Pulmonary artery endothelial cell (primary cell): ENCODE measurements around the gene CDKAL1. TPM values are rescaled to one million over a fixed set of nuclear protein-coding genes. Genes with fewer than 3 reads are reported as not detected.
"Not testable (repeated sequence)": the region's sequence is repeated elsewhere in the genome, so short reads cannot be mapped to it uniquely, and the experiment has no call there.

Source experiments
- DNase-seq: peaks from one replicate; pipeline ENCODE4 v3.0.0-alpha.2; 2011; ENCODE audit warnings: low read depth, low spot score
- total RNA-seq: library from RNA; depleted of rRNA; stranded (reverse); fragments of >200 nt; gene quantifications from 2 replicates; pipeline ENCODE4 v1.2.3, GENCODE V29; 2014

CDKAL1 gene
- total RNA-seq, 1 donor from 2014 or later, result 21.8 TPM

DNA sequence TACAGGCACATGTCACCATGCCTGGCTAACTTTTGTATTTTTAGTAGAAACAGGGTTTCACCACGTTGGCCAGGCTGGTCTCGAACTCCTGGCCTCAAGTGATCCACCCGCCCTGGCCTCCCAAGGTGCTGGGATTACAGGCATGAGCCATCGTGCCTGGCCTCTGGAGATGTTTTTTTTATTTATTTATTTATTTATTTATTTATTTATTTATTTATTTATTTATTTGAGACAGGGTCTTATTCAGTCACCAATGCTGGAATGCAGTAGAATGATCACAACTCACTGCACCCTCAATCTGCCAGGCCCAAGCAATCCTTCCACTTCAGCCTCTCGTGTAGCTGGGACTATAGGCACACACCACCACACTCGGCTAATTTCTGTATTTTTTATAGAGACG lies 661.0 kb downstream of the CDKAL1 start:
- not testable (repeated sequence) for DNase-seq

- DNase-seq, result no peak
Measured at GRCh38 chr6:21198032-21198640, 663.9 kb downstream of the CDKAL1 start.

DNA sequence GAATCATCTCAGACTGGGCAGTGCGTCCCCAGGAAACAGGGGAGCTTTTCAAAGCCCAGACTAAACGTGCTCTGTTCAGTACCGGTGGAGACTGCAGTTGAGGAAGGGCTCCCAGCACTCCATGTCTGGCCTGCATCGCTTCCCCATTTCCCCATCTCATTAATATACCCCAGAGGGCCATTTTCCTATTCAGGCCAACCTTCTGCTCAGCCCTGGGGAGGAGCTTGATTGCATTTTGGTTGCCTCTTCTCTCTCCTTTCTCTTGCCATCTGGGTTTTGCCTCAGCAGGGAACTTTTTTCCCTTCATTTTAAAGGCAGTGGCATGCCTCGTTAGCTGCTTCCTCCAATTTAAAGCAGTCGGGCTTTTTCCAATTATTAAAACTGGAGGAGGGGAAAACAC lies 665.0 kb downstream of the CDKAL1 start:
- DNase-seq, result no peak

GRCh38 chr6:21200134-21200870 lies 666.0 kb downstream of the CDKAL1 start:
- DNase-seq, result no peak

DNA sequence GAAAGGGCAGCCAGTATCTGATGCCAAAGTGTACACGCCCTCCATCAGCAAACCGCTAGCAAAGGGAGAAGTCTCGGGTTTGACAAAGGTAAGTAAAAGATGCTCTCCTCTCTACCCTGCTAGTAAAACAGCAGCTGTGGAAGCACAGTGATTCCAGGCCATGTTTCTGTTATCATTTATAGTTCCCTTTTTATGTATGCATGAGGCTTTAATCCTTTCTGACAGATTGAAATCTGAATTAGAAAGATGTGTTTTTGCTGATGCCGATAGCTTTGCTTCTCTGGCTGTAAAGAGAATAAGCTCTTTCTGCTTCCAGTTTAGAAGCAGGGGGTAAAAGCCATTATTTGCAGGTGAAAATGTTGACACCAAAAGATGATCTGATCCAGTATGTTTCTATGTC lies 666.9 kb downstream of the CDKAL1 start:
- no peak for DNase-seq

DNA sequence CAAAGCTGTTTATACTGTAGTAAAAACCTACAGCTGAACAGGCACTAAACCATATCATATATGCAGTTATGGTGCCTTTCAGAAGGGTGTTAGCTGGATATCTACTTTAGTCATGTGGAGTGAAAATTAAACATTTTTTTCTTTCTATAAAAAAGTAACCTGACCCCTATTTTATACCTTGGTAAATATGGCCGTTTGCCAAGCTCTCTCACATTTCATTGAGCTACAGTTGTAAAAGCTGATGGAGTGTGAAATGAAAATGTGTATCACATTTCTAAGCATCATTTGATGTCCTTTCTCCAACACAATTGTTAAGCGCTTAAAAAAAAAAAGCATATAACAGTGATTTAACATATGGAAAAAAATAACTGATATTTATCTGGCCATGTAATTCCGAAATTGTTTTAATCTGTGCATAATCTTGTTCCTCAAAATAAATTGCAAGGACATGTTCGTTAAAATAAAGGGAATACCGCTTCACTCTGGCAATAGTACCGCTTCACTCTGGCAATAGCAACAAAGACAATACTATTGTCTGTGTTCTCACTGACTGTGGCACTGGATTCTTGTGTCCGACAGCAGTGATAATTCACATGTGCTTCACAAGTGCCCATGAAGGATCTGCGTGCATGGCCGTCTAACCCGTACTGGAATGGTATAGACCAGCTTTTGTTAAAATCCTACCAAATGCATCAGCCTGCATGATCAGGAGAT lies 667.5 kb downstream of the CDKAL1 start:
- DNase-seq, result no peak

GRCh38 chr6:21202521-21202920 lies 668.3 kb downstream of the CDKAL1 start:
- DNase-seq, result no peak

DNA sequence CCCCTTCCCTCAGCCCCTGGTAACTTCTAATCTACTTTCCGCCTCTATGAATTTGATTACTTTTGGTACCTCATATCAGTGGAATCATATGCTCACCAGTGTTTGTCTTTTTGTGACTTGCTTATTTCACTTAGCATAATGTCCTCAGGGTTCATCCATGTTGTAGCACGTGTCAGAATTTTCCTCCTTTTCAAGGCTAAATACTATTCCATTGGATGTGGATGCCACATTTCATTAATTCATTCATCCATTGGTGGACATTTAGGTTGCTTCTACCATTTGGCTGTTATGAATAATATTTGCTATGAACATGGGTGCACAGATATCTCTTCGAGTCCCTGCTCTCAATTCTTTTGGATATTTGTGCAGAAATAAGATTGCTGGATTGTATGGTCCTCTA lies 670.7 kb downstream of the CDKAL1 start:
- no peak for DNase-seq

DNA sequence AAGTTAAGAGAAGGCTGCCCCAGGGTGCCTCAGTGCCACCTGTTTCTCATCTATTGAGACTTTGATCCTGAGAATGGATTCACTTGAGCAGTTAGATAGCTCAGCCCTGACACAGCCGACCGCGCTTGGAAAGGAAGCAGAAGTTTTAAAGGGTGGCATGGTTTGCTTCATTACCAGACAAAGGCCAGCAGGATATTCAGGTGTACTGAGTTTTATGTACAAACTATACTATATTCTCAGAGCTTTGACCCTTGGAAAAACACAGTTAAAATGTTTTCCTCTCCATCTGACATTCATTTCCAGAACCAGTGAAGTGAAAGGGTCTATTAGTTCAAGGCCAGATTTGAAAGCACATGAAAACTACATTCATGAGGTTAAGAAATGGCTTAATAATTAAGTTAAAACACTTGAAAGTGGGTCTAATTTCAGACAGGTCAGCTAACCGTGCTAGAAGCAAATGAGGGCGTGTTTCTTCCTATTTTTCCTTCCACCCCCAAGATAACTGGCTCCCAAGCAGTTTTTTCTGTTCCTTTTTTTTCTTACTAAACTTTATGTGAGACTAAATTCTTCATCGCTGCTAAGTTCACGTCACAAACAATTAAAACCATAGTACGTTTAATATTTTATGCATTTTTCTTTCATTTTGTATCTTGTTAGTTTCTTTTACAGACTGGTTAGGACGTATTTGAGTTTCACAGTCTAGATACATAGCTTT lies 674.0 kb downstream of the CDKAL1 start:
- no peak for DNase-seq

GRCh38 chr6:21208796-21209186 lies 674.5 kb downstream of the CDKAL1 start:
- no peak for DNase-seq

- DNase-seq, result no peak
Measured at GRCh38 chr6:21213492-21213891, 679.2 kb downstream of the CDKAL1 start.

- DNase-seq, result no peak
Measured at GRCh38 chr6:21214738-21215448, 680.6 kb downstream of the CDKAL1 start.

- DNase-seq, result no peak
Measured at GRCh38 chr6:21219241-21219640, 685.0 kb downstream of the CDKAL1 start.

DNA sequence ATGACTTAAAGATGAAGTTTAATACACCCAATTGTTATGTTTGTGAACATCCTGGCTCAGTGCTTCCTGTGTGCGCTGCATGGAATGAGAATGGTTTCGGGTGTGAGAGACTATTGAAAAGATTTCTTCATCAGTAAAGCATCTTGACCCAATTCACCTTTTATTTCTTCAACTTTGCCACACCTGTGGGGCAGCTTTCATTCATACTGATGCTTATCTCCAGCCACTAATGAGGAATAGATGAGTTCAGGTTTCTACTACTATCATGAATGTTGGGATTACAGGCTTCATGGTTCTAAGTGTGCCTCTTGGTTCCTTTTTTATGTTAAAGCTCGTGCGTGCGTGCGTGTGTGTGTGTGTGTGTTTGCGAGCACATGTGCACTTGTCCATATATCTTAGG lies 685.6 kb downstream of the CDKAL1 start:
- no peak for DNase-seq

DNA sequence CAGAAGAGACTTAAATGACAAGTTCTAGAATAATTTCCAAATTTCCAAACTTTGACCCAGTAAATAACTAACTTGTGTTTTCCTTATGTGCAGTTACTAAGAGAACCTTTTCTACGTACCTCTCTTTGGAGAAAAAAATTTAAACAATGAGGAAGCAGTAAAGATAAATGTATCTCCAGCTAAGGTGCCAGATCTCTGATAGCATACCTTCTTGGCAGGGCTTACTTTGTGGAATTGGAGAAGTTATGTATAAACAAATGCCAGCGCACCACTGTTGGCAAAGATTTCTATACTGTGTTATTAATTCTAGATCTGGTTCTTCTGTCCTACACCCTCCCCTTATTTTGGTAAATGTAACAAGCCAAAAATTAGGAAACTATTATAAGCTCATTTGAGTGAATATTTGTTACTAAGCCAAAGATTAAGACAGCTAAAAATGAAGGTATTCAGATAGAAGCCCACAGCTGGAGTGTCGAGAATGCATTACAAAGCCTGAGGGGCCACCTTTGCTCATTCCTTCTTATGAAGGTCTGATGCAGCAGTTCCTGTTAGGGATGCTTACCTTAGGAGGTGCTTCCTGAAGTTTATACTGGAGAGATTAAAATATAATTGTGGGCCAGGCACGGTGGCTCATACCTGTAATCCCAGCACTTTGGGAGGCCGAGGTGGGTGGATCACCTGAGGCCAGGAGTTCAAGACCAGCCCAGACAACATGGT lies 686.2 kb downstream of the CDKAL1 start:
- no peak for DNase-seq

DNA sequence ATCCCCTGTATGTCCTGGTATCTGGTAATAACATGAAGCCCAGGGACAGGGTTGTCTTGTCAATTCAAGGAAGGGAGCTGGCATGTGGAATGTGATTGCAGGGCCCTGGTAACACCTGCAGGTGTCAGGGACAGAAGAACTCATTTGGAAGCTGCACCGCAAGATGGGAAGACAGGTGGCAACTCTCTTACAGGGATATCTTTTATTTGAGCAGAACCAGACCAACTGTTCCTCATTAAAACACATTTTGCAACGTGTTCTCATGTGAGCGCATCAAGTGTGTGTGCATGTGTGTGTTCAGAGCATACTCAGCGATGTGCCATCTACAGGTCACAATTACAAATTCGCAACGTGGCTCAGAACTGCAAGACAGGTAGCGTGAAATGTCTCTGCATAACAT lies 688.4 kb downstream of the CDKAL1 start:
- no peak for DNase-seq

DNA sequence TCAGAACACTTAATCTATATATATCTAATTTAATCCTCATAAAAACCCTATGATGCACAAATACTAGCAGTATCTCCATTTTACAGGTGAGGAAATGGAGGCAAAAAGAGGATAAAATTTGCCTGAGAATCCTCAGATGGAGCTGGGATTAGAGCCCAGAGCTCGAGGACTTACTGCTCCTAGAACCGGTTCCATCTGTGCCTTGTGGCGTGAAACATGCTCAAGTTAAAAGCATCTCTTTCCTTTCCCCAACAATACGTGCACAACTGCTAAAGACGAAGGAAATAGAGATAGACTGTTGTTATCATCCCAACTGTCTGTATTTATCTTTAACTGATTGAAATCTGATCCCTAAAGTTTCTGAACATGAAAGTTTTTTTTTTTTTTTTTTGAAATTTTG lies 691.7 kb downstream of the CDKAL1 start:
- DNase-seq, result no peak

GRCh38 chr6:21227486-21227885 lies 693.2 kb downstream of the CDKAL1 start:
- DNase-seq, result no peak

GRCh38 chr6:21228411-21228810 lies 694.2 kb downstream of the CDKAL1 start:
- no peak for DNase-seq

- no peak for DNase-seq
Measured at GRCh38 chr6:21228876-21229460, 694.7 kb downstream of the CDKAL1 start.
